IPS-NIHi7 (cell line): ENCODE measurements around the gene HOXA11.

Experiments
- DNase-seq: peaks from one replicate; pipeline ENCODE4 v3.0.0; 2012; ENCODE audit warnings: mixed read lengths; ENCODE audit errors: extremely low spot score

Gene HOXA11

DNA sequence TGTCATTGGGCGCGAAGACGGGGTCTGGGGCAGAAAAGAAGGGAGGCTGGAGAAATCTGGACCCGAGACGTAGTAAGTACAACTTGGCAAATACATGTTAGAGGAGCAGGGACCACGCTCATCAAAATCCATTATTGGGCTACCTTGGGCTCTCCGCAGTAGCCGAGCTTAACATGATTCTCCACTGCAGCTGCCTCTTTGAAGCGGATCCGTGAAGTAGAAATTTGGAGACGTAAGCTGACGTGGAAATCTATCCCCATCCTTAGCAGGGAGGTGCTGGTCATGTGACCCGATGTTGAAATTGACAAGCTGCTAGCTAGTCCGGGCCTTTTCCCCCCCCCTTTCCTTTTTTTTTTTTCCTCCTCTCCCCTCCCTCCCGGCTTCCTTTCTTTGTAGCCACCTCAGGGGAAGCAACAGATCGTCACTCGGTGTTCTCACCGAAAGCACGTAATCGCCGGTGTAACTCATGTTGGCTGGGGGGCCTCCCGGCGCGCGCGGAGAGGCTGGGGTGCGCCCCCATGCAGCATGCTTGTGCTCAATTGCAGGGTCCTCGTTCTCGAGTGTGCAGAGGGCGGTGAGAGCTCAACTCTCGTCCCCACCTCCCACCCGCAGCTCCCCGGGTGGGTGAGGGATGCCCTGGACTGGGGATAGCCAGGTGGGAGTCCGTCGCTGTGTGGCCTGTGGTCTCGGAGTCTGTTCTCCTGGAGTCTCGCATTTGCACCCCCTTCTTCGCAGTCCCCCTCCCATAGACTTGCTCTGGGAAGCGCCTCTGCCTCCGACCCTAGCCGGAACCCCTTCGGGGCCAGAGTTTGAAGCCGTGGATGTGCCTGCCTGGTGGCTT, at the start of gene HOXA11:
TSS of gene HOXA11 (minus strand) at position 220 of the 841 bp plus-strand sequence. CDS start at position 132, 88 bp downstream.
- no peak for DNase-seq

- no peak for DNase-seq
Measured at GRCh38 chr7:27229448-27229847, 44.4 kb upstream of the HOXA11 start.

DNA sequence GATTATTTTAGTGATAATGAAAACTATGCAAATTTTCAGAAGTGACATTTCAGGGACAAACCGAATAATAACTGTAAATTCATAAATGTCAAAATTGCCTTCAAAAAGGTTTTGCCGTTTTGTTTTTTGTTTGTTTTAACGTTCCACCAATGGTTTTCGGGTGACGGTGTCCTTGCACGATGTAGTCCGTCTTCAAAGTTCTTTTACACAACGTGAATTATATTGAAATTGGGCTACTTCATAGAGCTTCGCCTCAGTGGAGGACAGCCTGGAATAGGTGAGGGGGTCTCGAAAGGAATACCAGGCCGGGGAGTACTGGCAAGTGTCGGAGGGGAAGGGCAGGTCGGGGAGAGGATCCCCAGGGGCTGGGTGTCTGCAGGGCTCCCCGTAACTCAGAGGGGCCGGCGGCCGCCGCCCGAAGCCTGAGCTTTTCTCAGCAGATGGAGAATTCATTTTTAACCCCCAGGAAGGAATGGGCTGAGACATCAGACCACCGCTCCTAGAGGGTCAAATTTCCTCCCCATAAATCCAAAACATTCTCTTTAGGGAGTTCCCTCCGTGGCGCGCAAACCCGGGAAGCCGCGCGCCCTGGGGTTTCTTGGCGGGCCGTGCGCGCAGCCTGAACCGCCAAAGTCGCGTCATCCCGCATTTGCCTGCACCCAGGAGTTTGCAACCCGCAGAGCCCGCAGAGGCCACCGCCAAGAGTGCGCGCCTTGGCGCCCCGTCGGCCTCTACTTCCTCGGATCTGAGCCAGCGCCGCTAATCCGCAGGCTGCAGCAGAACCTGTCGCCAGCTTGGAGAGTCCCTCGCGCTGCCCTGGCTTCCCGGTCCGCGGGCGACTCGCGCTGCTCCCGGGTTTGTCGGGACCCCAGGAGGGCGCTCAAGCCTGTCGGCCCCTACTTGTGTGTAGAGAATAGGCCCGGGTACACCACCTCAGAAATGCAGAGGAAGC, 40.2 kb upstream of the HOXA11 start:
- no peak for DNase-seq

- DNase-seq: no peak
Measured at GRCh38 chr7:27223941-27224575, 39.0 kb upstream of the HOXA11 start.

DNA sequence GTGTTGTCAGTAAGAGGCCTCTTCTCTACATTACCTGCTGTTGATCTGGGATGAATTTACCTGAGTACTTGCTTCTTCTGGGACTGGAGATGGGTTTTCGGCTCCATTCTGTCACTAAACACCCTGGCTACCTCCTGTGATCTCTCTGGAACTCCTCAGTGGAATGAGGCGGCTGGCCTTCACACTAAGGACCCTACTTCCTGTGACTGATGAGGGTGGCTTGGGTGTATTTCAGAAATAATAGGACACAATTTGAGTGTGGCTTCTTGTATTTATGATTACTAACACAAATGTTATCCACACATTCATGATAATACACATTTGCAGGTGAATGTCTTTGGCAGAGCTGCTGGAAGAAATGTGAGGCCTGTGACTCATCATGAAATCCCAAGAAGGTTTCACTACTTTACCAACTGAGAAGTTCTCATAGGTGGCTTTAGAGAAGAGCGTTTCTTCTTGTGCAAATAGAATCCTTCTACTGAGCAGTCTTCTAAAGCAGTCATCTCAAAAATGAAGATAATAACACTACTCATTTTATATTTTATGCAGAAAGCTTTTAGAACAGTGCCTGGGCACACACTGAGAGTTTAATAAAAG, 36.3 kb upstream of the HOXA11 start:
- DNase-seq: no peak

DNA sequence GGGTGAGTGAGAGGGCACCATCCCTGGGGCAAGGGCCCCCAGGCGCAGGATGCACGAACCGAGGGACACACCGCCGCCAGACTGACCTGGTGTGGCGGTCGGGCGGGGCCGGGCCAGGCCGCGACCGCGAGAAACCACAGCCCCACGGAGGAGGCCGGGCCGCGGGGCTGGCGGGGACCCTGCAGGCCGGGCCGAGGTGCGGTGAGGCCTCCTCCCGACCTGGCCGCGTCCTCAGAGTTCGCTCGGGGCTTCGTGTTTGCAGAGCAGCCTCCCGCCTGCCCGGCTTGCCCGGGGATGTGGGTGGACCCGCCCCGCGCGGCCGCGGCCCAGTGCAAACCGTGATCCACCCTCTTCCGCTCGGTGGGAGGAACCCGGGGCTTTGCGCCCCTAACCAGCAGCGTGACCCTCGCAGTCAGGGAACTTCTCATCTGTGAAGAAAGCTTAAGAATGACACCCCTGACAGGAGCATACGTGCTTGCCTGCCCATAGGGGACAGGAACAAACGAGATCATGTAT, 35.5 kb upstream of the HOXA11 start:
- no peak for DNase-seq

- DNase-seq: no peak
Measured at GRCh38 chr7:27219821-27220220, 34.8 kb upstream of the HOXA11 start.

GRCh38 chr7:27217951-27218350, 32.9 kb upstream of the HOXA11 start:
- DNase-seq: no peak

- DNase-seq: no peak
Measured at GRCh38 chr7:27215356-27215755, 30.3 kb upstream of the HOXA11 start.

DNA sequence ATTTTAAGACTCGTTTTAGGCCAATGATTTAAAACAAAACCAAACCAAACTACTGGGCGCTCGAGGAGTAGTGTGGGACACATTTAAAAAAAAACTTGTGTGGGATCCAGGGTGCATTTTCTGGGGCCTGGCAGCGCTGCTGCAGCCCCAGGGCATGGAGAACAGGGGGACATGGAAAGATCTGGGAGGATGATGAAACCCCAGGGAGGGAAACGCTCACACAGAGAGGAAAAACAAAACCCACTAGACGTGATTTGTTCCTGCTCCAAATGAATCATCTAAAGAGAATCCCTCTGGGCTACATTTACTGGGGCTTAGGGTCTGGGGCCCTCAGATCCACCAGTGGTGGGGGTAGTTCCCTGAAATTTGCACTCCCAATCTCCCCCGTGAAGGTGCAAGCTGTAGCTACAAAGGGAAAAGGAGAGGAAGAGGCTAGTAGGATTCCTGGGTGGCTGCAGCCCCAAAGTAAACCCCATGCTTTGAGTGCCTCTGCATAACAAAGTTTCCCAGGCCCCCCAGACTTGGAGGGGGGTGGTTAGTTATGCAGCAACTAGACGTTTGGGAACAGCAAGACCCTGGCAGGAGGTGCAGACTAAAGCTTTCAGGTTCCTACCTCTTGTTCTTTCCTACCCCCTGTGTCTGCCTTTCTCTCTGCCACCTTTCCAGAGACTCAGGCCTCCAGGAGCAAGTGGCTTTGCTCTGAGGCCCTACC, 29.4 kb upstream of the HOXA11 start:
- no peak for DNase-seq

DNA sequence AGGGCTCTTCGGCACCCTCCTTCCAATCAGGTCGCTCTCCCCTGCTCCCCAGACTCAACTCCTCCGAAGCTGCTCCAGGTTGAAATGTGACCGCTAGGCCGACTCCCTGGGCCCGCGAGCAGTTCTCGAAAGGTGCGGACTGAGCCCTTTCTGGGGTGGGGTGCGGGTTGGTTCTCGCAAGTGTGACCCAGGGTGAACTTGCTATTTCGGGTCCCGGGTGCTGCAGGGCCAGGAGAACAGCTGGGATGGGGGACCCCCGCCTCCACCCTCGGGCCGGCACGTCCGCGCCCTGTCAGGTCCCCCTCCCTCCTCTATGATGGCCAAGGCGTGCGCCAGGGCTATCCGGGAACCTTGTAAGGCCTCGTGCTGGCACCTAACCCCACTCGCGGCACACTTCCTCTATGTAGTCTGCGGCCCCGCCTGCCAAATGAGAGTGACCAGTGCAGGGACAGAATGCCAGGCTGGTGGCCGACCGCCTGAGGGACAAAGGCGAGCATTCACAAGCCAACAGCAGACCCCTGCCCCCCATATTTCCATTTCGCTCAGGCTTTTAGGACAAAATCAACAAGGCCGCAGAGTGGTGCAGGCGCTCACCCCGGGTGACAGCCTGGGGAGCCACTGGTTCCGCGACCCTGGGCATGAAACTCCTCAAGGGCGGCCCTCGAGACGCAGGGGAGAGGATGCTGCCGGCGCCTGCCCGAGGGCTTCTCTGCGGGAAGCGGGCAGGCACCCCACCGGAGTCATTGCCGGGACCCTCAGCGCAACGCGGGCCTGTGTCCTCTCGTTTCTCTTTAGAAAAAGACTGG, 28.6 kb upstream of the HOXA11 start:
- no peak for DNase-seq

DNA sequence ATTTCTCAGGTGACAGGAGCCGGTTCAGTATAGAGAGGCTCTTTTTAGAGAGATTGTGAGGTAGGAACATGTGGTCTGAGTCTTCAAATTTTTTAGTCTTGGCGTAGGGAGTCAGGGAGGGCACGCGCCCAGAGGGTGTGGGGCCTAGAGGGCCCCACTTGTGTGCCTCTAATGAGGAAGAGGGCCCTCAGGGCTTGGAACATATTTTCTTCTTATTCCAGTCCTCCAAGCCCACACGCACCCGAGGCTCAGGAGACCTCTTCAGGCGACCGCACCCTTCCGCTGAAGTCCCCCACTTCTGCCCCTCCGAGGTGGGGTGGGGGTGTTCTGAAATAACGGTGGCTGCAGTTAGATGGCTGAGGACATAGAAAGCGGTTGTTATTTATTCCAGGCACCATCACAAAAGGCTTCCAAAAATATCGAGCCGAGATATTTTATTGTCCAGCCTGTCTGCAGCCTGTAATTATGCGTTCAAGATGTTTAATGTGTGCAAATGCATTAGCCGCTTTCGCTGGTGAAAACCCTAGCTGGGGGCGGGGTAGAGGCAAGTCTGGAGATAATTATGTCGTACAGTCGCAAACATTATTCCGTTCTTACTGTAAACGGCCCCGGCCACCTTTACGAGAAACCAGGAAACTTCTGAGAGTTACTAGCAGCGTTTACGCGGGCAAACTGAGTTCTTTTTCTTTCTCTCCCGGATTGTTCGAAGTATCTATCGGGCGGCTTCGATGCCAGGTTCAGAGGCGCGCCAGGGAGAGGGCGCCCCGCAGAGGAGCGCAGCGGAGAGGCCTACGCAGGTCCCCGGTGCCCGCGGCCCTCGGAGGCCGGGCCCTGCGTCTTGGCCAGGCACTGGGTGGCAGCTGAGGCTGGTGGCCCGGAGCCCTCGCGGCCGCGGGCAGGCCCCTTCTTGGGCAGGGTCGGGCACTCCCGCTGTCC, 27.7 kb upstream of the HOXA11 start:
- DNase-seq: no peak

DNA sequence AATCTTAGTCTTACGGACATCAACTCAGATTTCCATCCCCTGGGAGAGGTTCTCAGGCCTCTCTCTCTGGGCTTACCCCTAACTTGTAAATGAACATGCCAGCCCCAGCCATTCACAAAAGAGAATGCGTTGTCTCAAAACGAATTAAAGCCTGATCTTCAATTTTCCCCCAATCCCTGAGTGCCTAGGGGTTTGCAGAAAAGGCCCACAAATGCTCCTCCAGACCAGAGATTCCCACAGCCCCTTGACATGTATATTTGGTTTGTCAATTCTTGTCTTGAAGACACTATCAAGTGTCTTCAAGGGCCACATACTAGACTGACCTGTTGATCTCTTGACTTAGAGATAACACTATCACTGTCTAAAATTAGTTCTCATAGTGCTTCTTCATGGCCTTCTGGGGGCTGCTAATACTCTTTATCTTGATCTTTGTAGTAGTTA, 26.8 kb upstream of the HOXA11 start:
- no peak for DNase-seq

- no peak for DNase-seq
Measured at GRCh38 chr7:27211084-27211446, 26.0 kb upstream of the HOXA11 start.

GRCh38 chr7:27210441-27211083, 25.5 kb upstream of the HOXA11 start:
- peak; percentile 81 for DNase-seq

DNA sequence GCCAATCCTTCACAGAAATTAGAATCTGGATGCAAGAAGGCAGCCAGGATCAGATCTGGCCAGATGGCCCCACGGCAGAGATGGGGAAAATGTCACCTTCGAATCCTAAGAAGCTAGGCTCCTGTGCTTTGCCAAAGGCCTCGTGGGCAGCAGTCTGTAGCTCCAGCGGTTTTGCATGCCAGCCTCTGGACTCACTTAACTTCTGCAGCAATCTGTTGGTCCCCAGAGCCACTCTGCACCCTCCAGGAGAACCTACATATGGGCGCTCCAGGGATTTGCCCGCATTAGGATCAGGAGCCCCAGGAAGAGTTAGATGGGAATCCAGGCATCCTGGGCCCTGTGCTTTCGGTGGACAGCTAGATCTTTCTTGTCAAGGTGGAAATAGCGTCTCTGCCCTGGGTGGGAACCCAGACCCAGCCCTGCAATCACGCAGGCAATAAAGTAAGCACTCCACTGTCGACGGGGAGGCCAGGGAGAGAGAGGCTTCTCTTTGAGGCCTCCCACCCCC, 25.0 kb upstream of the HOXA11 start:
- DNase-seq: no peak

- DNase-seq: no peak
Measured at GRCh38 chr7:27208998-27209397, 24.0 kb upstream of the HOXA11 start.

DNA sequence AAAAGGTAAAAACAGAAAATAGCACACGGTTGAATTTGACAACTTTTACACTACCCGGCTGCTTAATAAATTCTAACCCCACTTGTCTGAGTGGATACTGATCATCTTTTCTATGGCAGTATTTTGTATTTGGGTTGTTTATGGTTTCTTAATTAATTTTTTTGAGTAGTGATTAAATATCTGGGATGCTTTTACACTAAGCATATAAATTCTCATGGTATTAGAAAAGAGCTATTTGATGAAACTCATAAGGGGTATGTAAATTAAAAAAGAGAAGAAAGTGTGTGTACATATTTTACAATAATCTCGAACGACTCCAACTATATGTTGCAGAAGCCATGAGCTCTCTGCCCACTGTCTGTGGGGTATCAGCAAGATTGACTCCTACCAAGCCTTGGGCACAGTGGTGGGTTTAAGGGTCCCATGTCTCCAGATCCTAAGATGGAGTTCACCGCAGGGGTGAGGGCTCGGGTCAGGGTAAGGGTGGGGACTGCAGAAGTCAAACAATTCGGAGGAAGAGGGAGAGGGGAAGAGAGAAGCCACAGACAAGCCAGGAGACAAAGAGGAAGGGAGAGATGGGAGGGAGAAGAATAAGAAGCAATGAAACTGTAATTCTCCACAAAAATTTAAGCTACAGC, 22.4 kb upstream of the HOXA11 start:
- no peak for DNase-seq
